Tibial artery (tissue), 4 donors: ENCODE measurements around the gene CREB3L4.
"Not testable (repeated sequence)": the region's sequence is repeated elsewhere in the genome, so short reads cannot be mapped to it uniquely, and the experiment has no call there.

Experiments
- DNase-seq, 2 donors: peaks; one replicate each; pipeline ENCODE4 v3.0.0-alpha.2; 2019
- H3K27ac ChIP-seq, 2 donors: fragments of 200-600 bp; sonication (generic) in 1 of 2; 1 replicate in 1 of 2; 2 replicates in 1 of 2; pipeline ENCODE4 v1.5.1; 2018 to 2019; ENCODE audit warnings: mild to moderate bottlenecking in 1 of 2
- H3K27me3 ChIP-seq, 2 donors: fragments of 200-600 bp; sonication (generic) in 1 of 2; one replicate each; pipeline versions ENCODE4 v1.5.1 to v1.6.0; 2016 to 2019
- H3K36me3 ChIP-seq, 3 donors: fragments of 200-600 bp; sonication (generic) in 2 of 3; one replicate each; pipeline ENCODE4 v1.5.1; 2016 to 2019; ENCODE audit warnings: mild to moderate bottlenecking in 2 of 3
- H3K4me1 ChIP-seq, 4 donors: fragments of 200-600 bp; sonication (generic) in 2 of 4; 1 replicate in 3 of 4; 2 replicates in 1 of 4; pipeline ENCODE4 v1.5.1; 2016 to 2019
- H3K4me3 ChIP-seq, 2 donors: fragments of 200-600 bp; sonication (generic) in 1 of 2; 1 replicate in 1 of 2; 2 replicates in 1 of 2; pipeline ENCODE4 v1.5.1; 2018 to 2019; ENCODE audit warnings: mild to moderate bottlenecking in 2 of 2
- H3K9me3 ChIP-seq, 3 donors: fragments of 200-600 bp; sonication (generic) in 1 of 3; one replicate each; pipeline ENCODE4 v1.5.1; 2016 to 2019
- CTCF ChIP-seq, 2 experiments: fragments of 200-600 bp in 1 of 2; fragments of 450-650 bp in 1 of 2; IDR thresholded peaks; one replicate each; pipeline ENCODE4 v1.5.1; 2017 to 2019; ENCODE audit warnings: antibody characterized with exemption in 2 of 2, mild to moderate bottlenecking in 1 of 2, moderate library complexity in 1 of 2
- intact Hi-C: fragments of 100-400 bp; cut with DNase I; formaldehyde crosslinking; loops from one replicate; pipeline ENCODE4 v1.15.0; 2023; ENCODE audit warnings: low total_unique reads

CREB3L4 gene

DNA sequence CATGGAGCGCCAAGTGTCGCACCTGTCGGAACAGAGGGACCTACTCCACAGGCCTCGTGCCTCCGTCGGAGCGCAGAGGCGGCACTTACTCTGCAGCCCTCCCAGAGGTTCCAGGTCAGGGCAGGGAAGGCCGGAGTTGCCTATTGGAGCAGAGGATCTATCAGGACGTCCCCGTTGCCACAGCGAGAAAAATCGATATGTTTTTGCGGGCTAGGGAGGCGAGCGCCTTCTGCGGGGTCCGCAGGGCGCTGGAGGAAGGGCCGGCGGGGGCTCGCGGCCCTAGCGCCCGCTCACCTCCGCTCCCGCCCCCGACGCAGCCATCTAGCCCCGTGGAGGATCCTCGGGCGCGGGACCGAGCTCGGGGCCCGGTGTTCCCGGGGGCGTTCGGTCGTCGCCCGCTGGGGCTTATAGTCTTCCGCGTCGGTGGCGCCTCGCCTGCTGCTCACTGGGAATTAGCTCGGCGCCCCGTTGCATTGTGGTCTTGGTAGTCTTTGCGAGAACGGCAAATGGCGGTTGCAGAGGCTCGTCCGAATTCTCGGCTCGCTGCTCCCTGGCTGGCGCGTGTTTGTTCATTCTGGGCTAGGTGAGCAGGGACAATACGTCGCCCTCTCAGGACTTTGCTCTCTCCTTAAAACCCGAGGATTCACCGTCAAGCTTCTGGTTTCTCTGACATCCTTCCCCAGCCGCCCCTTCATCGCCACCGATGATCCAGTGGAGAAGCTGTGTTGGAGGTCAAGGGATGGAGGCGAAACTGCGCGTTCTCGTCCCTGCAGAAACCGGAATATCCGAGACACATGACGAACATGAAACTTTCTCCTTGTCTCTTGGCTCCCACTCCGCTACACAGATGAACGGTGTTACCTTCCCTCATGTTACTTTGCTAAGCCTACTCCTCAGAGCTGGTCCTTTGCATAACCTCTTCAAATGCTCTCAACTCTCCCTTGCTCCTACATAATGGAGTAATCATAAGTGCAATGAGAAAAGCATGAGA is 9.8 kb downstream of the CREB3L4 start, which contains the start of gene JTB:
Gene JTB, minus strand, starts transcription at position 425 of the 991 bp plus-strand sequence. Its CDS starts 422 bp downstream, at position 3.
- TF ChIP-seq CTCF (IDR thresholded peaks at IDR 0.05), result no peak
- intact Hi-C loops, result loop anchor here (10.0 kb wide), 1 partner anchor 53 kb away; the partner anchor contains the start of gene GATAD2B
- H3K27me3 ChIP-seq, result no peaks in the 10 kb centered on the region
- peak within 1 kb of the TSS; percentile 95 to 99 for H3K4me3 ChIP-seq
- DNase-seq, result peak; percentile 92 to 95
- H3K9me3 ChIP-seq, result no peaks in the 10 kb centered on the region
- peaks cover 0 to 23% (median 16%) of the 10 kb centered on the region in 4 donors for H3K4me1 ChIP-seq
- peak within 1 kb of the TSS; percentile 95 to 97 for H3K27ac ChIP-seq
- peaks cover 14 to 62% (median 41%) of the 10 kb centered on the region in 3 donors for H3K36me3 ChIP-seq

GRCh38 chr1:153978274-153978909 is 10.7 kb downstream of the CREB3L4 start:
- Histone ChIP-seq H3K36me3 (peaks cover 14 to 62% (median 45%) of the 10 kb centered on the region in 3 donors), H3K9me3 (no peaks in the 10 kb centered on the region), H3K4me3 (peak overlapping the region; percentile 95 to 99), H3K27ac (peak overlapping the region; percentile 95 to 97), H3K27me3 (no peaks in the 10 kb centered on the region), H3K4me1 (peaks cover 0 to 23% (median 16%) of the 10 kb centered on the region in 4 donors)
- TF ChIP-seq CTCF (IDR thresholded peaks at IDR 0.05), result no peak
- no peak for DNase-seq
- intact Hi-C loops, result loop anchor here (10.0 kb wide), 1 partner anchor 54 kb away; the partner anchor contains the start of gene GATAD2B

DNA sequence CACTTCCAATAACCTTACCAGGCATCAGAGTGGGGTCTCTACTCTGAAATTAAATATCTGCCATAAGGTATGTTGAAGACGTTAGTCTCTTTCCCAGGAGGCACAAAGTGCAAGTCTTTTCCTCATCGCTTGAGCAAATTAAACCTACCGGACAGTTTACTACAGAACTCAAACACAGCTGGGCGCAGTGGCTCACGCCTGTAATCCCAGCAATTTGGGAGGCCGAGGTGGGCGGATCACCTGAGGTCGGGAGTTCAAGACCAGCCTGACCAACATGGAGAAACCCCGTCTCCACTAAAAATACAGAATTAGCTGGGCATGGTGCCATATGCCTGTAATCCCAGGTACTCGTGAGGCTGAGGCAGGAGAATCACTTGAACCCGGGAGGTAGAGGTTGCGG is 11.4 kb downstream of the CREB3L4 start:
- Histone ChIP-seq H3K36me3 (peaks cover 12 to 56% (median 38%) of the 10 kb centered on the region in 3 donors), H3K27ac (peak overlapping the region in 1 of 2 donors; percentile 95), H3K4me1 (peaks cover 0 to 23% (median 16%) of the 10 kb centered on the region in 4 donors)
- H3K4me3 ChIP-seq, H3K27me3 ChIP-seq, H3K9me3 ChIP-seq, DNase-seq: not testable (repeated sequence)
- intact Hi-C loops, result loop anchor here (10.0 kb wide), 1 partner anchor 54 kb away; the partner anchor contains the start of gene GATAD2B

DNA sequence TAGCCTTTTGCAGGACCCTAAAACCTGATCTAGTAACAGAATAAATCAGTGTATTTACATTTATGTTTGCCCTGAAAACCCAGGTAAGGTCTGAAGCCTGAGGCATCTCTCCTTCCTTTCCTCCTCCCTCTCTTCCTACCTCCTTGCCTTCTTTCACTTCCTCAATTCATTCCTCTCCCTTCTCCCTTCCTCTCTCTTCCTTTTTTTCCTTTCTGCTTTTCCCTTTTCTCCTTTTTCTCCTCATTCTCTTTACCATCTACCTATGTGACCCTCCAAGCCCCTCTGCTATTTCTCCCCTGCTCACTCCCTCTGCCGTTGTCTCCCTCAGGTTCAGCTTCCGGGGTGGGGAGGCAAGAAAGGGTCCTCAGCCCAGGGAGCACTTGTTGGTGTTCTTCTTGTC is 14.0 kb downstream of the CREB3L4 start:
- H3K4me3 ChIP-seq, H3K27me3 ChIP-seq, DNase-seq, H3K9me3 ChIP-seq, H3K27ac ChIP-seq: not testable (repeated sequence)
- intact Hi-C loops, result loop anchor here (10.0 kb wide), 1 partner anchor 307 kb away; the partner anchor contains the start of genes ILF2 and NPR1
- Histone ChIP-seq H3K36me3 (peaks cover 0 to 36% (median 17%) of the 10 kb centered on the region in 3 donors), H3K4me1 (peaks cover 0 to 30% (median 20%) of the 10 kb centered on the region in 4 donors)

GRCh38 chr1:153984123-153984894 is 16.6 kb downstream of the CREB3L4 start:
- no peak for TF ChIP-seq CTCF (IDR thresholded peaks at IDR 0.05)
- Histone ChIP-seq H3K4me1 (peaks cover 0 to 25% (median 17%) of the 10 kb centered on the region in 4 donors), H3K27me3 (no peaks in the 10 kb centered on the region), H3K27ac (peak overlapping the region; percentile 76 to 95), H3K9me3 (no peaks in the 10 kb centered on the region), H3K4me3 (peak overlapping the region; percentile 61 to 78), H3K36me3 (peaks cover 0 to 36% (median 17%) of the 10 kb centered on the region in 3 donors)
- intact Hi-C loops, result loop anchor here (10.0 kb wide), 1 partner anchor 310 kb away; the partner anchor contains the start of genes ILF2 and NPR1
- no peak for DNase-seq
